GM12878 (cell line): Measurements from ENCODE around the gene SPRN.

Experiments used
- CHD1 ChIP-seq: IDR thresholded peaks from 2 replicates; pipeline ENCODE4 v1.6.1; 2012; ENCODE audit warnings: low read depth, low read length, improper control_type of control experiment
- CHD2 ChIP-seq: IDR thresholded peaks from 2 replicates; pipeline ENCODE4 v1.6.1; 2011; ENCODE audit warnings: low read depth, low read length, improper control_type of control experiment, borderline replicate concordance
- EP300 ChIP-seq, 2 experiments: fragments of 150-350 bp in 1 of 2; IDR thresholded peaks; 2 replicates each; pipeline ENCODE4 v1.6.1; 2011 to 2012; ENCODE audit warnings: low read depth in 2 of 2, low read length in 2 of 2, borderline replicate concordance in 1 of 2, improper control_type of control experiment in 1 of 2, inconsistent platforms in 1 of 2; ENCODE audit not compliant: control insufficient read depth in 1 of 2
- ESRRA ChIP-seq: IDR thresholded peaks from 2 replicates; pipeline ENCODE4 v1.6.1; 2012; ENCODE audit warnings: mild to moderate bottlenecking, low read length, improper control_type of control experiment
- IRF4 ChIP-seq: IDR thresholded peaks from 2 replicates; pipeline ENCODE4 v1.6.1; 2011; ENCODE audit warnings: low read depth, low read length
- NFIC ChIP-seq: IDR thresholded peaks from 2 replicates; pipeline ENCODE4 v1.6.1; 2012; ENCODE audit warnings: low read depth, mild to moderate bottlenecking, inconsistent platforms, low read length, moderate library complexity
- PAX8 ChIP-seq: fragments of 450-650 bp; IDR thresholded peaks from 2 replicates; pipeline ENCODE4 v1.6.1; 2017; ENCODE audit warnings: mild to moderate bottlenecking, moderate library complexity
- RFX5 ChIP-seq: IDR thresholded peaks from 2 replicates; pipeline ENCODE4 v1.6.1; 2011; ENCODE audit warnings: low read depth, low read length, improper control_type of control experiment
- TF ChIP-seq, protein P1 (sequence below), 3 experiments: IDR thresholded peaks in 2 of 3; conservative IDR thresholded peaks in 1 of 3; 2 replicates each; pipeline ENCODE4 v1.5.1; 2011; ENCODE audit warnings: low read depth in 3 of 3, low read length in 3 of 3, mild to moderate bottlenecking in 3 of 3, control low read depth in 2 of 3, moderate library complexity in 2 of 3, inconsistent platforms in 1 of 3, mixed read lengths in 1 of 3; ENCODE audit not compliant: control insufficient read depth in 2 of 3, insufficient read depth in 1 of 3; ENCODE audit errors: extremely low read depth in 1 of 3
- TF ChIP-seq, protein P2 (sequence below): IDR thresholded peaks from 2 replicates; pipeline ENCODE4 v1.6.1; 2011; ENCODE audit warnings: borderline replicate concordance, low read depth, mild to moderate bottlenecking, moderate library complexity, low read length; ENCODE audit not compliant: insufficient read depth, poor library complexity, severe bottlenecking
- TF ChIP-seq, protein P3 (sequence below): IDR thresholded peaks from 2 replicates; pipeline ENCODE4 v1.6.1; 2011; ENCODE audit warnings: borderline replicate concordance, low read depth, mild to moderate bottlenecking, moderate library complexity, mixed read lengths, low read length; ENCODE audit not compliant: insufficient read depth; ENCODE audit errors: extremely low read length

DNA sequence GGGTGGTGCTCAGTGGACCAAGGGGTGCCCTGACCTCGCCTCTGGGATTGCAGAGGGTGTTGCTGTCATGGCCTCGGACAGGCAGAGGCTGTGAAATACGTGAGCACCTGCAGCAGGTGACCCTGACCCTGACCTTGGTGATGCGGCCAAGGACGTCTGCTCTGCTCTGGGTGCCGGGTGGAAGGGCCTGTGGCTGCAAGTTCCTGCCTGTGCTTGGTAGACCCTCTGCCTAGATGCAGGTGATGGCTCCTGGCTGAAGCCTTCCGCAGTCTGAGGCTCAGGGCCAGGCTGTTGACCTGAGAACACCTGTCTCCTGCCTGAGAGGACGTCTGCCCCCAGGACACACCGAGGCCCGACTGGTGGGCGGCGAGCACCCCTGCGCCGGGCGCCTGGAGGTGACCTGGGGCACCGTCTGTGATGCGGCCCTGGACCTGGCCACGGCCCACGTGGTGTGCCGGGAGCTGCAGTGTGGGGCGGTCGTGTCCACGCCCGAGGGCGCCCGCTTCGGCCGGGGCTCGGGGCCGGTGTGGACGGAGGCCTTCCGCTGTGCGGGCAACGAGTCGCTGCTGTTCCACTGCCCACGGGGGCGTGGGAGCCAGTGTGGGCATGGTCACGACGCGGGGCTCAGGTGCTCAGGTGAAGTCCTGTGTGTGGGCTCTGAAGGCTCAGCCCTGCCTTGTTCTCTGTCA lies 33.7 kb upstream of the SPRN start:
- TF ChIP-seq RFX5 (no peak), EP300 (IDR thresholded peaks at IDR 0.05; ENCODE audit: borderline replicate concordance in 1 of 2, control insufficient read depth in 1 of 2, low read depth in 2 of 2, low read length in 2 of 2) (no peak), CHD2 (no peak), IRF4 (no peak), ESRRA (no peak), CHD1 (no peak), PAX8 (no peak), NFIC (no peak)
- TF ChIP-seq, protein P1, sequence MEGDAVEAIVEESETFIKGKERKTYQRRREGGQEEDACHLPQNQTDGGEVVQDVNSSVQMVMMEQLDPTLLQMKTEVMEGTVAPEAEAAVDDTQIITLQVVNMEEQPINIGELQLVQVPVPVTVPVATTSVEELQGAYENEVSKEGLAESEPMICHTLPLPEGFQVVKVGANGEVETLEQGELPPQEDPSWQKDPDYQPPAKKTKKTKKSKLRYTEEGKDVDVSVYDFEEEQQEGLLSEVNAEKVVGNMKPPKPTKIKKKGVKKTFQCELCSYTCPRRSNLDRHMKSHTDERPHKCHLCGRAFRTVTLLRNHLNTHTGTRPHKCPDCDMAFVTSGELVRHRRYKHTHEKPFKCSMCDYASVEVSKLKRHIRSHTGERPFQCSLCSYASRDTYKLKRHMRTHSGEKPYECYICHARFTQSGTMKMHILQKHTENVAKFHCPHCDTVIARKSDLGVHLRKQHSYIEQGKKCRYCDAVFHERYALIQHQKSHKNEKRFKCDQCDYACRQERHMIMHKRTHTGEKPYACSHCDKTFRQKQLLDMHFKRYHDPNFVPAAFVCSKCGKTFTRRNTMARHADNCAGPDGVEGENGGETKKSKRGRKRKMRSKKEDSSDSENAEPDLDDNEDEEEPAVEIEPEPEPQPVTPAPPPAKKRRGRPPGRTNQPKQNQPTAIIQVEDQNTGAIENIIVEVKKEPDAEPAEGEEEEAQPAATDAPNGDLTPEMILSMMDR (IDR thresholded peaks at IDR 0.05 in 2 of 3, conservative IDR thresholded peaks at IDR 0.05 in 1 of 3; ENCODE audit: control insufficient read depth in 2 of 3, extremely low read depth in 1 of 3, insufficient read depth in 1 of 3, low read depth in 3 of 3, low read length in 3 of 3) = no peak
- TF ChIP-seq, protein P2, sequence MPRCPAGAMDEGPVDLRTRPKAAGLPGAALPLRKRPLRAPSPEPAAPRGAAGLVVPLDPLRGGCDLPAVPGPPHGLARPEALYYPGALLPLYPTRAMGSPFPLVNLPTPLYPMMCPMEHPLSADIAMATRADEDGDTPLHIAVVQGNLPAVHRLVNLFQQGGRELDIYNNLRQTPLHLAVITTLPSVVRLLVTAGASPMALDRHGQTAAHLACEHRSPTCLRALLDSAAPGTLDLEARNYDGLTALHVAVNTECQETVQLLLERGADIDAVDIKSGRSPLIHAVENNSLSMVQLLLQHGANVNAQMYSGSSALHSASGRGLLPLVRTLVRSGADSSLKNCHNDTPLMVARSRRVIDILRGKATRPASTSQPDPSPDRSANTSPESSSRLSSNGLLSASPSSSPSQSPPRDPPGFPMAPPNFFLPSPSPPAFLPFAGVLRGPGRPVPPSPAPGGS = no peak
- TF ChIP-seq, protein P3, sequence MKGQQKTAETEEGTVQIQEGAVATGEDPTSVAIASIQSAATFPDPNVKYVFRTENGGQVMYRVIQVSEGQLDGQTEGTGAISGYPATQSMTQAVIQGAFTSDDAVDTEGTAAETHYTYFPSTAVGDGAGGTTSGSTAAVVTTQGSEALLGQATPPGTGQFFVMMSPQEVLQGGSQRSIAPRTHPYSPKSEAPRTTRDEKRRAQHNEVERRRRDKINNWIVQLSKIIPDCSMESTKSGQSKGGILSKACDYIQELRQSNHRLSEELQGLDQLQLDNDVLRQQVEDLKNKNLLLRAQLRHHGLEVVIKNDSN = no peak
